ENCODE data around the gene AGER.

GRCh38 chr6:32177183-32177787 lies 6.8 kb downstream of the AGER start:
- TF ChIP-seq, protein P1, sequence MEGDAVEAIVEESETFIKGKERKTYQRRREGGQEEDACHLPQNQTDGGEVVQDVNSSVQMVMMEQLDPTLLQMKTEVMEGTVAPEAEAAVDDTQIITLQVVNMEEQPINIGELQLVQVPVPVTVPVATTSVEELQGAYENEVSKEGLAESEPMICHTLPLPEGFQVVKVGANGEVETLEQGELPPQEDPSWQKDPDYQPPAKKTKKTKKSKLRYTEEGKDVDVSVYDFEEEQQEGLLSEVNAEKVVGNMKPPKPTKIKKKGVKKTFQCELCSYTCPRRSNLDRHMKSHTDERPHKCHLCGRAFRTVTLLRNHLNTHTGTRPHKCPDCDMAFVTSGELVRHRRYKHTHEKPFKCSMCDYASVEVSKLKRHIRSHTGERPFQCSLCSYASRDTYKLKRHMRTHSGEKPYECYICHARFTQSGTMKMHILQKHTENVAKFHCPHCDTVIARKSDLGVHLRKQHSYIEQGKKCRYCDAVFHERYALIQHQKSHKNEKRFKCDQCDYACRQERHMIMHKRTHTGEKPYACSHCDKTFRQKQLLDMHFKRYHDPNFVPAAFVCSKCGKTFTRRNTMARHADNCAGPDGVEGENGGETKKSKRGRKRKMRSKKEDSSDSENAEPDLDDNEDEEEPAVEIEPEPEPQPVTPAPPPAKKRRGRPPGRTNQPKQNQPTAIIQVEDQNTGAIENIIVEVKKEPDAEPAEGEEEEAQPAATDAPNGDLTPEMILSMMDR (IDR thresholded peaks at IDR 0.05; ENCODE audit: poor library complexity), result no peak
- TF ChIP-seq EZH2phosphoT487 (IDR thresholded peaks at IDR 0.05; ENCODE audit: low read depth, severe bottlenecking, unreplicated experiment), result no peak
- no peak for TF ChIP-seq EZH2 (IDR thresholded peaks at IDR 0.05; ENCODE audit: borderline replicate concordance)
